Endodermal cell (in vitro differentiated cells): Measurements from ENCODE around the gene IL11. TPM values are rescaled to one million over a fixed set of nuclear protein-coding genes. Genes with fewer than 3 reads are reported as not detected.

Source experiments
- DNase-seq: peaks from one replicate; pipeline ENCODE4 v3.0.0-alpha.2; 2017
- H3K27ac ChIP-seq: 2 replicates; pipeline ENCODE4 v1.5.1; 2013; ENCODE audit warnings: mild to moderate bottlenecking, low read depth, low read length, moderate library complexity
- H3K27me3 ChIP-seq: 2 replicates; pipeline ENCODE4 v1.6.1; 2013; ENCODE audit warnings: mild to moderate bottlenecking, low read length, moderate library complexity; ENCODE audit not compliant: insufficient read depth, control insufficient read depth, poor library complexity, severe bottlenecking
- H3K36me3 ChIP-seq: 2 replicates; pipeline ENCODE4 v1.7.0; 2013; ENCODE audit warnings: mild to moderate bottlenecking, low read length, moderate library complexity; ENCODE audit not compliant: control insufficient read depth, insufficient read depth
- H3K4me1 ChIP-seq: one replicate; pipeline ENCODE4 v1.7.0; 2013; ENCODE audit warnings: low read length; ENCODE audit not compliant: control insufficient read depth, insufficient read depth
- H3K4me3 ChIP-seq: 2 replicates; pipeline ENCODE4 v1.5.1; 2013; ENCODE audit warnings: mild to moderate bottlenecking, low read length, moderate library complexity
- H3K9ac ChIP-seq: 2 replicates; pipeline ENCODE4 v1.6.1; 2013; ENCODE audit warnings: mild to moderate bottlenecking, low read length, moderate library complexity; ENCODE audit not compliant: poor library complexity, severe bottlenecking; ENCODE audit errors: extremely low read depth
- H3K9me3 ChIP-seq: 2 replicates; pipeline ENCODE4 v1.6.1; 2013; ENCODE audit warnings: mild to moderate bottlenecking, low read length, moderate library complexity; ENCODE audit not compliant: control insufficient read depth
- H3K27ac Mint-ChIP-seq: 2 replicates; pipeline ENCODE4 v1.8.0; 2020; ENCODE audit warnings: mixed read lengths
- H3K27me3 Mint-ChIP-seq: 2 replicates; pipeline ENCODE4 v1.8.0; 2021; ENCODE audit warnings: mild to moderate bottlenecking, mixed read lengths; ENCODE audit not compliant: insufficient read depth
- H3K36me3 Mint-ChIP-seq: 2 replicates; pipeline ENCODE4 v1.8.0; 2020; ENCODE audit warnings: low read depth, mixed read lengths
- H3K4me1 Mint-ChIP-seq: 2 replicates; pipeline ENCODE4 v1.8.0; 2020; ENCODE audit warnings: mixed read lengths
- H3K4me3 Mint-ChIP-seq: 2 replicates; pipeline ENCODE4 v1.8.0; 2020; ENCODE audit warnings: mild to moderate bottlenecking, moderate library complexity, mixed read lengths
- H3K9me3 Mint-ChIP-seq: 2 replicates; pipeline ENCODE4 v1.8.0; 2020; ENCODE audit warnings: mild to moderate bottlenecking, mixed read lengths
- WGBS, 2 experiments: methylation state at CpG; one replicate each; pipeline versions ENCODE4 v1.1.5 to v1.1.7; 2013; ENCODE audit warnings: missing lambda C conversion rate in 2 of 2, mixed read lengths in 1 of 2; ENCODE audit not compliant: insufficient coverage in 1 of 2, insufficient read length in 1 of 2; 5-methylcytosine and 5-hydroxymethylcytosine counted together
- total RNA-seq, 2 donors: library from RNA; stranded (reverse); fragmentation: NEBNext Ultra II Directional in 1 of 2; extraction: Animal tissue kit (Norgen Biotek cat#: 25700) in 1 of 2; gene quantifications; 2 replicates in 1 of 2; 3 replicates in 1 of 2; pipeline ENCODE4 v1.2.1, GENCODE V29; 2021
- TF ChIP-seq, protein P1 (sequence below): fragments of 200-600 bp; sonication (generic); conservative IDR thresholded peaks from 2 replicates; pipeline ENCODE4 v1.5.0; 2021; ENCODE audit warnings: antibody characterized with exemption, mild to moderate bottlenecking

Gene IL11
- total RNA-seq, 2 donors from 2014 or later: 0.91 to 1.7 TPM

DNA sequence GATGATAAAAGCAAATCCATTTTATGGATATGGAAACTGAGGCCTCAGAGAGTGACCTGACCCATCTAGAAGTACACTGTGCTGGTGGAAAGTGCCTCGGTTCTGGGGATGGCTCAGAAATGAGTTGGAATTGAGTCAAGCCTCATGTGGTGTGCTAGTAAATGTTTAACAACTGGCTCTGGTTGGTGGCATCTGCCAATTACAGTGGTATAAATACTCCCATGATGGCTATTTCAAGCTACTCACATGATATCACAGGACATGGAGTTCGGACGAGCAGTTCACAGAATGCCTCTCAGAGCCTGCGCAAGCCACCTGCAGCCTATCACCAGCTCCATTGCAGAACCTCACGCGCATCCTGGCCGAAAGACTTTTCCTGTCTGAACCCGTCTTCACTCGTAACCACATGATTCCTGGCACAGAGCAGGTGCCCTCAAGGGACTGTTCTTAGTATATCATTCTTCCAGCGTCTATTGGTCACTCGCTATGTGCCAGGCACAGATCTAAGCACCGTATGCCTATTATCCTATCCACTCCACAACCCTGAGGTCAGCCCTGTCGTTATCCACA lies 54.2 kb downstream of the IL11 start:
- H3K4me1 Mint-ChIP-seq: peaks cover 4% of the 10 kb centered on the region
- no peak overlapping the region for H3K4me3 Mint-ChIP-seq
- TF ChIP-seq, protein P1, sequence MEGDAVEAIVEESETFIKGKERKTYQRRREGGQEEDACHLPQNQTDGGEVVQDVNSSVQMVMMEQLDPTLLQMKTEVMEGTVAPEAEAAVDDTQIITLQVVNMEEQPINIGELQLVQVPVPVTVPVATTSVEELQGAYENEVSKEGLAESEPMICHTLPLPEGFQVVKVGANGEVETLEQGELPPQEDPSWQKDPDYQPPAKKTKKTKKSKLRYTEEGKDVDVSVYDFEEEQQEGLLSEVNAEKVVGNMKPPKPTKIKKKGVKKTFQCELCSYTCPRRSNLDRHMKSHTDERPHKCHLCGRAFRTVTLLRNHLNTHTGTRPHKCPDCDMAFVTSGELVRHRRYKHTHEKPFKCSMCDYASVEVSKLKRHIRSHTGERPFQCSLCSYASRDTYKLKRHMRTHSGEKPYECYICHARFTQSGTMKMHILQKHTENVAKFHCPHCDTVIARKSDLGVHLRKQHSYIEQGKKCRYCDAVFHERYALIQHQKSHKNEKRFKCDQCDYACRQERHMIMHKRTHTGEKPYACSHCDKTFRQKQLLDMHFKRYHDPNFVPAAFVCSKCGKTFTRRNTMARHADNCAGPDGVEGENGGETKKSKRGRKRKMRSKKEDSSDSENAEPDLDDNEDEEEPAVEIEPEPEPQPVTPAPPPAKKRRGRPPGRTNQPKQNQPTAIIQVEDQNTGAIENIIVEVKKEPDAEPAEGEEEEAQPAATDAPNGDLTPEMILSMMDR: no peak
- Histone ChIP-seq H3K9ac (no peak overlapping the region), H3K36me3 (no peaks in the 10 kb centered on the region), H3K4me3 (no peak overlapping the region), H3K4me1 (peaks cover 3% of the 10 kb centered on the region), H3K27me3 (no peaks in the 10 kb centered on the region), H3K27ac (no peak overlapping the region), H3K9me3 (no peaks in the 10 kb centered on the region)
- H3K9me3 Mint-ChIP-seq: no peaks in the 10 kb centered on the region
- WGBS, 2 experiments: 94 to 95% methylated on average over 11 to 13 of the region's 13 CpGs
- H3K27me3 Mint-ChIP-seq: no peaks in the 10 kb centered on the region
- peaks cover 6% of the 10 kb centered on the region for H3K36me3 Mint-ChIP-seq
- no peak for DNase-seq
- no peak overlapping the region for H3K27ac Mint-ChIP-seq

DNA sequence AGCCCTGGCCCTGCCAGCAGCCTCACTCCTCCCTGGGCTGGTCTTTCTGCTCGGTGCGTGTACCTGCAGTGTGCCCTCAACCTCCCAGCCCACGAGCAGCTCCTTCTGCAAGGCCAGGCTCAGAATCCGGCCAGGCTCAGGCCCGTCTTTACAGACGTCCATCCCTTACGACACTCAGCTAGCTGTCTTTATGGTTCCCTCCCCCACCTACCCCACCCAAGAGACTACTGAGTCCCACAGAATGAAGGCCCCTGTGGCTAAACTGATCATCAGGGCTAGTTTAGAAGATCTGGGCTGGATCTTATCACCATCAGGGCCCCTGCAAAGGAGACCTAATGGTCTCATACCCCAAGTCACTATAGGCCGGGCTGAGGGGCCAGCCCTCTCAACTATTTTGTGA lies 55.9 kb downstream of the IL11 start:
- DNase-seq: no peak
- H3K36me3 ChIP-seq: peaks cover 11% of the 10 kb centered on the region
- peaks cover 3% of the 10 kb centered on the region for H3K4me1 ChIP-seq
- TF ChIP-seq, protein P1: no peak
- H3K9me3 ChIP-seq: no peaks in the 10 kb centered on the region
- no peak overlapping the region for H3K4me3 Mint-ChIP-seq
- H3K27ac Mint-ChIP-seq: peak overlapping the region; percentile 52
- H3K9me3 Mint-ChIP-seq: no peaks in the 10 kb centered on the region
- H3K27me3 ChIP-seq: no peaks in the 10 kb centered on the region
- 89 to 95% methylated on average over 4 to 8 of the region's 8 CpGs for WGBS, 2 experiments
- peaks cover 14% of the 10 kb centered on the region for H3K36me3 Mint-ChIP-seq
- no peaks in the 10 kb centered on the region for H3K4me1 Mint-ChIP-seq
- H3K9ac ChIP-seq: no peak overlapping the region
- H3K4me3 ChIP-seq: no peak overlapping the region
- H3K27ac ChIP-seq: no peak overlapping the region
- no peaks in the 10 kb centered on the region for H3K27me3 Mint-ChIP-seq

Other genes starting within 250 kb of the IL11 start
- gene TNNT1, start 221.3 kb downstream of the IL11 start, total RNA-seq: 10 to 100 TPM; 22.9 to 66.7 TPM
- gene TNNI3, start 212.7 kb downstream of the IL11 start, total RNA-seq: 10 to 100 TPM in 1 of 2 donors, 1 to 10 TPM in 1; 9.8 to 14.2 TPM
- gene DNAAF3, start 203.8 kb downstream of the IL11 start, total RNA-seq: 1 to 10 TPM; 5.9 to 9.5 TPM
- not detected for gene SYT5, start 190.2 kb downstream of the IL11 start, total RNA-seq
- not detected for gene PTPRH, start 161.0 kb downstream of the IL11 start, total RNA-seq
- gene TMEM86B, start 141.7 kb downstream of the IL11 start, total RNA-seq: 1 to 10 TPM; 2.9 to 5.9 TPM
- 10 to 100 TPM; 74.8 to 79.9 TPM for gene PPP6R1, start 111.4 kb downstream of the IL11 start, total RNA-seq
- 10 to 100 TPM; 43.7 to 48.5 TPM for gene HSPBP1, start 90.4 kb downstream of the IL11 start, total RNA-seq
- 10 to 100 TPM; 75.9 to 91.4 TPM for gene BRSK1, start 86.5 kb downstream of the IL11 start, total RNA-seq
- under 1 TPM; 0.73 to 0.95 TPM for gene TMEM150B, start 45.1 kb downstream of the IL11 start, total RNA-seq
- 10 to 100 TPM; 73.1 to 80.6 TPM for gene KMT5C, start 30.6 kb downstream of the IL11 start, total RNA-seq
- gene COX6B2, start 15.7 kb downstream of the IL11 start, total RNA-seq: under 1 TPM; 0.75 to 0.84 TPM
- gene GARIN5B, start 7.2 kb downstream of the IL11 start, total RNA-seq: under 1 TPM; 0.09 to 0.11 TPM
- gene TMEM190, start 6.4 kb upstream of the IL11 start, total RNA-seq: 1 to 10 TPM in 1 of 2 donors, not detected in 1; 1.2 TPM
- gene TMEM238, start 13.8 kb upstream of the IL11 start, total RNA-seq: 1 to 10 TPM; 3.9 to 4.4 TPM
- 1,000 to 10,000 TPM; 1,672 to 1,902 TPM for gene RPL28, start 15.5 kb upstream of the IL11 start, total RNA-seq
- gene UBE2S, start 37.3 kb upstream of the IL11 start, total RNA-seq: 100 to 1,000 TPM; 202 to 246 TPM
- not detected for gene SHISA7, start 72.8 kb upstream of the IL11 start, total RNA-seq
- gene ISOC2, start 91.2 kb upstream of the IL11 start, total RNA-seq: 10 to 100 TPM; 35.9 to 39.2 TPM
- 1 to 10 TPM in 1 of 2 donors, under 1 TPM in 1; 0.62 to 2.3 TPM for gene C19orf85, start 94.3 kb upstream of the IL11 start, total RNA-seq
- 10 to 100 TPM in 1 of 2 donors, 1 to 10 TPM in 1; 9.9 to 12.6 TPM for gene ZNF628, start 106.2 kb upstream of the IL11 start, total RNA-seq
- 10 to 100 TPM; 51.3 to 67.1 TPM for gene NAT14, start 114.7 kb upstream of the IL11 start, total RNA-seq
- 1 to 10 TPM; 1.4 to 2.4 TPM for gene SSC5D, start 118.0 kb upstream of the IL11 start, total RNA-seq
- gene SBK2, start 166.7 kb upstream of the IL11 start, total RNA-seq: 1 to 10 TPM; 3.3 to 6.6 TPM
- gene SBK3, start 175.1 kb upstream of the IL11 start, total RNA-seq: 1 to 10 TPM in 1 of 2 donors, under 1 TPM in 1; 0.48 to 1.4 TPM
- gene ZNF579, start 210.4 kb upstream of the IL11 start, total RNA-seq: 10 to 100 TPM; 27.5 to 30.7 TPM
- gene FIZ1, start 229.1 kb upstream of the IL11 start, total RNA-seq: 10 to 100 TPM; 19.7 to 21.1 TPM
- 1 to 10 TPM; 5.0 to 5.8 TPM for gene ZNF524, start 229.8 kb upstream of the IL11 start, total RNA-seq
- 10 to 100 TPM; 14.5 to 14.9 TPM for gene ZNF865, start 235.2 kb upstream of the IL11 start, total RNA-seq